Umbilical cord (tissue), 2 donors: Measurements from ENCODE around the gene REM1. TPM values are rescaled to one million over a fixed set of nuclear protein-coding genes. Genes with fewer than 3 reads are reported as not detected.
"Not testable (repeated sequence)": the region's sequence is repeated elsewhere in the genome, so short reads cannot be mapped to it uniquely, and the experiment has no call there.

Source experiments
- DNase-seq: peaks from one replicate; pipeline ENCODE4 v3.0.0-alpha.2; 2015; ENCODE audit warnings: low spot score
- total RNA-seq: library from RNA; depleted of rRNA; stranded (reverse); fragments of >200 nt; gene quantifications from one replicate; pipeline ENCODE4 v1.2.3, GENCODE V29; 2014; ENCODE audit warnings: low replicate concordance; ENCODE audit not compliant: insufficient read depth

REM1 gene
- total RNA-seq, 1 donor from 2014 or later = not detected

DNA sequence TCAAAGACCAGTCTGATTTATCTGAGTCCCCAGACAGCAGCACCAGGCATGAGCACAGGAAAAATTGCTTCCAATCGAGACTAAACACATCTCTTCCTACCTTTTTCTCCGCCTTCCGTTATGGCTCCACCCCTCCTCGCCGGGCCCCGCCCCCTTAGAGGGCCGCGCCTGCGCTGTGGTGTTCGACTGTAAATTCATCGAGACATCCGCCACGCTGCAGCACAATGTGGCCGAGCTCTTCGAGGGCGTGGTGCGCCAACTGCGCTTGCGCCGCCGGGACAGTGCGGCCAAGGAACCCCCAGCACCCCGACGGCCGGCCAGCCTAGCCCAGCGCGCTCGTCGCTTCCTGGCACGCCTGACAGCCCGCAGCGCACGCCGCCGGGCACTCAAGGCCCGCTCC lies 8.9 kb downstream of the REM1 start:
- no peak for DNase-seq

DNA sequence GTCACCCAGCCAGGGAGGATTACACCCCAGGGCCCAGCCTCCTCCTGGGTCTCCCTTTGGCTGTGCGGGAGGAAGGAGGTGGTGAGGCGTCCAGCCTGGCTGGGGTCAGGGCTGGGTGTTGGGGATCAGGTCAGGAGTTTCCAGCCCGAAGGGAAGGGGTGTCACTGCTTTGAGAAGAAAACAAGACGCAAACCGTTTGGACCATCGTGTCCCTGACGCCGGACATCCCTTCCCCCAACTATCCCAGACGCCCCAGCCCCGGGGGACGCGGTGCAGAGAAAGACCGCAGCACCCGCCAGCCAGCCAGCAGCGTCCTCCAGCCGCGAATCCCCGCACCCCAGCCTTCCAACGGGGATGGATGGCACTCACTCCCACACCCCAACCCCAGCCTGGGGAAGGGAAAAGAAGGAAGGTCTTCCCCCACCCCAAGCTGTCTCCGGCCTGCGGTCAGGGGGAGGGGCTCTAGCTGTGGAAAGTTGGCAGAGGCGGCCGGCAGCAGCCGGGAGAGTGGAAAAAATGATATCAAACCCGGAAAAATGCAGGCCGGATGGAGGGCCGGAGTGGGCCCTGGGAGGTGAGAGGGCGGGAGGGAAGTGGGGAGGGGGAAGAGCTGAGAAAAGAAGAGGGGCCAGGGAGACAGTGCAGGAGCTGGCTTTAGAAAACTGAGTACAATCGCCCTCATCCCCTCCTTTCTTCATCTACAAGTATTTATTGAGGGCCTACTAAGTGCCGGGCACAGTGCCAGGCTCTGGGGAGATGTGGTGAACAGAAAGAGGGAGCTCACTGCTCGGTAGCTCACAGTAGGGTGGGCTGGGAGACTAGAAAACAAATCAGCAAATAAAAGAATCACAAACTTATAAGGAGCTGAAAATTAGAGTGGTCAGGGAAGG lies 10.6 kb downstream of the REM1 start:
- peak; percentile 80 for DNase-seq

DNA sequence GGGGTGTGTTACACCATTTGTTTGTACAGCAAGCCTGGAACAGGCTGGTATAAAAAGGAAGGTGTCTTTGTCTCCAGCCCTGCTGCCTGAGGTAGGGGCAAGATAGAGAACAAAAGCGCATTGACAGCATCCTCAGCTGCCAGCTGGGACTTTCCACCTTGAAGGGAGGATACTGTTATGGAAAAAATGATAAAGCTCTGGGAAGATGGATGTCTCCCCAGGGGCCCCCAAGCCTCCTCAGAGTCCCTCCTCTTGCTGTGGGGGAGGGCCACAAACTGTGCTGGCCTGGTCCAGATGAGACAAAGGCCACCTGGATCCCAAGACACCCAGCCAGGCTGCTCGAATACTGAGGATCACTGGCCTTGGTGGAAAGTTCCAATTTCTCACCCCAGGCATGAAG lies 13.0 kb downstream of the REM1 start:
- DNase-seq = no peak

DNA sequence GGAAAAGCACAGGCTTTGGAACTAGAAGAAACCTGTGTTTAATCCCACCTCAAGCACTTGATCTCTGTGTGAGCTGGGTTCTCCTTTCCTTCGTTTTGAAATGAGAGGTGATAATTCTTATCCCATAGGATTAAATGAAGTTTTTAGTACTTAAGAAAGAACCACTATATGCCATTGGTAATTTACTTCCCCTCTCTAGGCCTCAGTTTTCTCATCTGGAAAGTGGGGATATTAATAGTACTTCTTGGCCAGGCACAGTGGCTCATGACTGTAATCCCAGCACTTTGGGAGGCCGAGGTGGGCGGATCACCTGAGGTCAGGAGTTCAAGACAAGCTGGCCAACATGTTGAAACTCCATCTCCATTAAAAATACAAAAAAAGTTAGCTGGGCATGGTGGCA lies 14.1 kb downstream of the REM1 start:
- no peak for DNase-seq

DNA sequence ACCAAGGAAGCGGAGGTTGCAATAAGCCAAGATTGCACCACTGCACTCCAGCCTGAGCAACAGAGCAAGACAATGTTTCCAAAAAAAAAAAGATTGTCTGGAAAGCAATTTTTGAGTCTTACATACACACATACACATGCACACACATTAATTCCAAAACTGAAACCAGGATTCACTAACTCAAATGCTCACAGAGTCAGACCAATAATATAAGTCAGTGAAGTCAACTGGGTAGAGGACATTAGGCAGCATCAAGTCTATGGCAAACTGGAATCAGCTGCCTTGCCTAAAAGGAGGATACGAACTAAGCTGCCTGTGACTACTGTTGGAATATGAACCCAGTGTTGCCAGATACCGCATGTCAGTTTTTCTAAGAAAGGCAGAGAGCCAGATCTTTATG lies 15.7 kb downstream of the REM1 start:
- DNase-seq = no peak

DNA sequence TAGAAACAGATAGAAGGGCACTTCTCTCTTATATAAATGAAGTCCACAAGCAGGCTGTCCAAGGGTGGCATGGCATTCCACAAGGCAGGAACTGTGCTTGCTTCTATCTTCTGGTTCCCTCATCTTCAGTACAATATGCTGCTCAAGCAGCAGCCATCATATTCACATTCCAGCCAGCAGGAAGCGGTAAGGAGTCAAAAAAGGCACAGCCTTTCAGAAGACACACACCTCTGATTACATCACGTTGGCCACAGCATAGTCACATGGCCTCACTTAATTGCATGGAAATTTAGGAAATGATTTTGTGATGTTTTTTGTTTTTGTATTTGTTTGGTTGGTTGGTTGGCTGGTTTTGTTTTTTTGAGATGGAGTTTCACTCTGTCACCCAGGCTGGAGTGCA lies 19.0 kb downstream of the REM1 start:
- DNase-seq = no peak

DNA sequence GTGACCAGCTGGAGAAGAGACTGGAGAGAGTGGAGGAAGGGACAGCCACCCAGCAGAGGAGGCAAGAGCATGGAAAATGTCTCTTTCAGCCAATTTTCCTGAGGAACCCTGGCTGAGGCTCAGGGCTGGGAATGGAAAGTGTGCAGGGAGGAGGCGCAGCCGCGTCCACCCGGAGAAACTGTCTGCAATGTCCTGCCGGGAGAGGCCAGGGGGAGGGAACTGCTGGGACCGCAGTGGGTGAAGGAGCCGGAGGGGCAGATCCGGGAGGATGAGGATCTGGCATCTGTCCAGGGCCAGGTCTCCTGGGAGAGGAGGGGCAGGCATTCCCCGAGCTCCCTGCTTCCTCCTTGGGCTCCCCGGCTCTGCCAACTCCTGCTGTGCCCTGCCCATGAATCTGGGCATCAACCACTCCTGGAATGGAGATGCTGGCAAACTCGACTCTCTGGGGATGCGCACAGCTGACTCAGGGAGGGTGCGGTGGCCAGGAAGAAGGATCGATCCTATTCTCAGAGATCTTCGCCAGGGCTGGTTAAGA lies 21.7 kb downstream of the REM1 start:
- DNase-seq = peak; percentile 86

DNA sequence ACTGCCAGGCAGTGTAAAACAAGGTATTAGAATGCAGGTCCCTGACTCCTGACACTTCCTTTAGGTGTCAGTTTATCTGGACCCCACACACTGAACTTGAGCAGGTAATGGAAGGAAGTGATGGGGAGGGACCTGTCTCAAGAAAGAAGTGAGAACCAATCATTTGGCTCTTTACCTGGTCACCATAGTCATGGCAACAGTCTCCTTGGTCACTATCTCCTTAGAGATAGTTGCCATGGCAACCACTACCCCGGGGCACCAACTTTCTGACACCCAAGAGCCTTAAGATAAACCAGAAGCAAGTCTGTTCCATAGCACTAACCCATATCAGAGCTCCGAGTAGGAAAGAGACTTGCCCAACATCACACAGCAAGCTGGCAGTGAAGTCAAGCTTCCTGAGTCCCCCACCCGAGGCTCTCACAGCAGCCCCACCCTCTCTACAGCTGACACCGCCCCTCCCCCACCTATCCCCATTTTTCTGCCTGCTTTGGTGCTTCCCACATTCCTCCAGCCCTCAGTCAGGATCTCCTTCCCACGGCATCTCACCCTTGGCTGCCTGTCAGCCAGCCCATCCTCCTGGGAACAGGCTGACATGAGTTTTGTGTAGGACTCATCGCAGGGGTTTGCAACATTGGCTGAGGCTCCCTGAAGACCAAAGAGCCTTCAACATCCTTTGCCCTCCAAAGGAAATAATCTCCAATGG lies 22.9 kb downstream of the REM1 start:
- no peak for DNase-seq

DNA sequence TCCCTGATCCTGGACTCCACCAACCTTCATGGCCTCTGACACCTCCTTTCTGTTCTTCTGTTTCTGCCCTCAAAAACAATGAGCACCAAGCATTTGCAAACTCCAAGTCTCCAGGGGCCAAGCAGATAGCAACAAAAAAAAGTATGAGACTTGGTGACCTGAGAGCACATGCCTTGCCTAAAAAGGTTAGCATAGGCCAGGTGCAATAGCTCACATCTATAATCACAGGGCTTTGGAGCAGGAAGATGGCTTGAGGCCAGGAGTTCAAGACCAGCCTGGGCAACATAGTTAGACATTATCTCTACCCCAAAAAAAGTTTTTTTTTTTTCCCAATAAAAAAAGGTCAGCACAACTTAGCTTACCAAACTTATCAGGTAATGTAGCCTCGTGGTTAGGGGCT lies 25.4 kb downstream of the REM1 start:
- DNase-seq = no peak

DNA sequence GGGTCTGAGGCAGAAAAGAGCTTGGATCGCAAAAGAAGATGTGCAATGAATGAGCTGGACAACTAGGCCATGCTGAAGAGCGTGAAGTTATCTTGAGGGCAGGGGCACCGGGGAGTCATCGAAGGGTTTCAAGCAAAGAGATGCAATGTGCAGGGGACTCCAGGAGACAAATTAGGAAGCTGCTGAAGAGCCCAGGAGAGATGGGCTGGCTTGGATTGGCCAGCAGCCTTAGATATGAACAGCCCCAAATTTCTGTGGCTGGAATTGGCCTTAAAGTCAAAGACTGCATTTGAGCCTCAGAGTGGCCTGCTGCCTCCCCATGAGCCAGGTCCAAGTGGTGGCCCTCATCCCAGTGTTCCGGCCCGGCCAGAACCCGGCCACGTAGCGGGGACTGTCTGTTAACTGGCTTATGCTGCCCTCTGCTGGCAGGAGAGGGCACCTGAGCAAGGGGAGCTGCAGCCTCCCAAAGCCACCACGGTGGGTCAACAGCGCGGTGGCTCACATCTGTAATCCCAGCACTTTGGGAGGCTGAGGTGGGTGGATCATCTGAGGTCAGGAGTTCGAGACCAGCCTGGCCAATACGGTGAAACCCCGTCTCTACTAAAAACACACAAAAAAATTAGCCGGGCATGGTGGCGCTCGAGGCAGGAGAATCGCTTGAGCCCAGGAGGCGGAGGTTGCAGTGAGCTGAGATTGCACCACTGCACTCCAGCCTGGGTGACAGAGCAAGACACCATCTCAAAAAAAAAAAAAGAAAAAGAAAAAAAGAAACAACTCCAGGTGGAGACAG lies 28.0 kb downstream of the REM1 start:
- DNase-seq = peak; percentile 81

DNA sequence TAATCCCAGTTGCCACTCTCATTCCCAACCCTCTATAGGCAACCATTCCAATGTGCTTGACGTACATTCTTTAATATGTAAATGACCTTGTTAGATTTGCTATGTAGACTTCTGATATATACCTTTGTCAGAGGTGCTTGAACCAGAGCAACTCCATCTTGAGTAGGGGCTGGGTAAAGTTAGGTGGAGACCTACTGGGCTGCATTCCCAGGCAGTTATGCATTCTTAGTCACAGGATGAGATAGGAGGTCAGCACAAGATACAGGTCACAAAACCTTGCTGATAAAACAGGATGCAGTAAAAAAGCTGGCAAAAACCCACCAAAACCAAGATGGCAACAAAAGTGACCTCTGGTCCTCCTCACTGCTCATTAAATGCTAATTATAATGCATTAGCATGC lies 30.8 kb downstream of the REM1 start:
- DNase-seq = no peak

DNA sequence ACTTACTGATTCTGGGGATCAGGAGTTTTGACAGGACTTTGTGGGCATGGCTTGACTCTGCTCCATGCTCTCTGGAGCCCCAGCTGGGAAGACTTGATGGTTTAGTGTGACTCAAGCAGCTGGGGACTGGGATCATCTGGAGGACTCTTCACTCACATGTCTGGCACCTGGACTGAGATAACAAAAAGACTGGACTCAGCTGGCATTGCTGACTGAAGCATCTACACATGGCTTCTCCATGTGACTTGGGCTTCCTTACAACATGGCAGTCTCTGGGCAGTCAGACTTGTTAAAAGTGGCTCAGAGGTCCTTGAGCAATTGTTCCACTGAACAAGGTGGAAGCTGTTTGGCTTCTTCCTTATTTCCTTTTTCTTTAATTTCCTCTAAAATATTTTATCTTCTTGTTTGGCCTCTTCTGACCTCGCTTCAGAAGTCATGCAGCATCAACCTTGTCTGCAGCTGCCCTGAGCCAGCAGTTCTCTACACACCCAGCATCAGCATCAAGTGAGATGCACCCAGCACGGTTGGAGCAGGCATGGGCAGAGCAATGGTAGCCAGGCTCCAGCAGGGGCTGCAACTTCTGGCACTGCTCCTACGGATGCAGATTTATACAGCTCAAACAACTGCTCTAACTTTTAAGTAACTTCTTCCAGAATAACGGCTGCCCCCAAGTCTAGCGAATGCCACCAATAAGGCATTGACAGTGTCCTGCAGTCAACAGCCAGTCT lies 33.6 kb downstream of the REM1 start:
- no peak for DNase-seq

DNA sequence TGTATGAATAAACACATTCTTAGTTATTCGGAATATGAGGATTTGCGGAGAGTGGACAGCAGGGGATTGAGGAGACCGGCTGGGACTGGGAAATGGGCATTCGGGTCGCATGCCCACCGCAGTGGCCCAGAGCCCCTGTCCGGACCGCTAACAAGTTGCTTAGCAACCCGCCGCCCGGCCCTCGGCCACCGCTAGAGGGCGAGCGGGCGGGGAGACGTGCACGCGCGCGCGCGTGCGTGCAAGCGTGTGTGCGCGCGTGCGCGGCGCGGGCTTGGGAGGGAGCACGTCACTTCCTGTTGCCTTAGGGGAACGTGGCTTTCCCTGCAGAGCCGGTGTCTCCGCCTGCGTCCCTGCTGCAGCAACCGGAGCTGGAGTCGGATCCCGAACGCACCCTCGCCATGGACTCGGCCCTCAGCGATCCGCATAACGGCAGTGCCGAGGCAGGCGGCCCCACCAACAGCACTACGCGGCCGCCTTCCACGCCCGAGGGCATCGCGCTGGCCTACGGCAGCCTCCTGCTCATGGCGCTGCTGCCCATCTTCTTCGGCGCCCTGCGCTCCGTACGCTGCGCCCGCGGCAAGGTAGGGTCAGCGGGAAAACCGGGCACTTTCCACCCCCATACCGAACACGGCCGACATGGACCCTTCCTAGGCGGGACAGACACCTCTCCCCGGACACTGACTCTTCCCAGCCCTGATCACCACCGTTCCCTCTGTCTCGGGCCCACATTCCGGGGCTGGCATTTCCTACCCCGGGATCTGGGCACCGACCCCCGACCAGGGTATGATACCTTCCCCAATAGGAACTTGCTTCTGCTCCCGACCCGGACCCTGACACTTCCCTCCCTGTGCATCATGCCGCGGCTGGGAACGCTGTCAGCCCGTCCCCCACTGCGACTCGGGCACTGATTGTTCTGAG lies 39.3 kb downstream of the REM1 start, which contains the start of gene HM13:
Gene HM13 (plus strand): TSS at position 289 of the 918 bp plus-strand sequence. CDS start 110 bp downstream, at position 399.
- peak; percentile 94 for DNase-seq

DNA sequence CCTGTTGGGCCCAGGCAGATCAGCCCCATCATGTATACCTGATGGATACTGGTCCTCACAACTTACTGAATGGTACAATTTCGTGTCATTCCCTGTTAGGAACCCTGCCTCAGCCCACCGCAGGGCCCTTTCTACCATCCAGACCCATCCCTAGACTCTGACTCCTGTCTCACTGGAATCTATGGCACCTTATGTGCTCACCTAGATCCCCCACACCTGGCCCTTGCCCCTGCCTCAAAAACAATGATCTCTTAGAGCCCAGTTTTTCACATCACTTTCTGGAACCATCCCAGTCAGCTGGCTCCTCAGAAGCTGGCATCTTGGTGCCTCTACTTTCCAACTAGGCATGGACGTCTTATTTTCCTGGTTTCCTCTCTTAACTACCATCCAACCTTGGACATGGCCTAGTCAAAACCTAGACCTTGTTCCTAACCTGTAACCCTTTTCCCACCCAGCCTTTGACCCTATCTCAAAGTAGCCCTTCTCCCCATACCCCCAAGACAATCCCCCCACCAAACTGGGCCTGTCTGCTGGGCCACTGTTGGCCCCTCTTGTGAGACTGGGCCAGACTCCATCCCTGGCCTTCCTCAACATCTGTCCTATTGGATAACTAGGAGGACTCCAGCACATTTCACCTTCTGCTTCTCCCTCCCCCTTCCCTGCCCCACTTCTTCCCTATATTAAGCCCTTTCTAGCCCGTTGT lies 40.1 kb downstream of the REM1 start:
- DNase-seq = no peak

DNA sequence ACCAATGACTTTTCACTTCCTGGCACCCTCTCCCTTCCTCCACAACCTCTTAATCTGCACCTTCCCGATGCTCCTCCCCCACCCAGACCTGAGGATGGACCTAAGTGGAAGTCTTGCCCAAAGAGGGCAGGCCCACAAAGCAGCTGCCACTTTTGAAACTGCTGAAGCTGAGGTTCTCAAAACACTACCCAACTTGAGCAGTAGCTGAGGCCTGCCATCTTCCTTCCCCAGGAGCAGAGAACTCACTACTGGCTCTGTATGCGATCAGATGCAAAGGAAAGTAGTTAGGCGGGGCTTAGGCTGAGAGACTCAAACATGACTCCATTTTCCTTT lies 40.7 kb downstream of the REM1 start:
- DNase-seq = no peak

DNA sequence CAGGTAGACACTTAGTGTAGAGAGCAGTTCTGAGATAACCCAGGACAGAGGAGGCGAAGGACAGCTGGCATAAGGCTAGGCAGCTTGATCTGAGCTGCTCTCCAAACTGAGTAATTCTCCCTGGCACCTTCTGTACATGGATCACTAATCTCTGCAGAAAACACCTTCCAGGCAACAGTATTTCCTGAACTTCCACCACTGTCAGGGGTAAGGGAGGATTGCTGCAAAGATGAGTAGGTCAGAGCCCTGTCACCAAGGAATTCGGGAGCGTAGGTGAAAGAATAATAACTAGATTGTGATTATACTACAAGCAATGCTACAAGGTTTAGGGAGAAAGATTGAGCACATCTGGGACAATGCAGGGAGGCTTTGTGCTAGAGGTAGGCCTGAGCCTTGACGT lies 41.1 kb downstream of the REM1 start:
- no peak for DNase-seq

DNA sequence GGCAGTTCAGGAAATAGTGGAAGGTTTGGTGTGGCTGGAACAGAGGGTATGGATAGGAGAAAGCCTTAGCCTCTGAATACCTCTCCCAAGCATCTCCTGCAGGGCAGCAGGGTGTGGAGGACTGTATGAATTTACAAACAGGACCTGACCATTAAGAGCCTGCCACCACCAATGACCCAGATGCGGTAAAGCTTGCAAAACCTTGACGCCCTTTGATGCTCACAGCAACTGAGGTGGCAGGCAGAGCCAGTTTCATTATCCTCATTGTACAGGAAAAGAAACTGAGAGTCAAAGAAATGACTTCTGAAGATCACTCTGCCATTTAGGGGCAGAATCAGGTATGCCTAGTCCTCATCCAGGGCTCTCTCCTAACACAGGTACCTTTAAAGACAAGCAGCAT lies 41.6 kb downstream of the REM1 start:
- DNase-seq = no peak

DNA sequence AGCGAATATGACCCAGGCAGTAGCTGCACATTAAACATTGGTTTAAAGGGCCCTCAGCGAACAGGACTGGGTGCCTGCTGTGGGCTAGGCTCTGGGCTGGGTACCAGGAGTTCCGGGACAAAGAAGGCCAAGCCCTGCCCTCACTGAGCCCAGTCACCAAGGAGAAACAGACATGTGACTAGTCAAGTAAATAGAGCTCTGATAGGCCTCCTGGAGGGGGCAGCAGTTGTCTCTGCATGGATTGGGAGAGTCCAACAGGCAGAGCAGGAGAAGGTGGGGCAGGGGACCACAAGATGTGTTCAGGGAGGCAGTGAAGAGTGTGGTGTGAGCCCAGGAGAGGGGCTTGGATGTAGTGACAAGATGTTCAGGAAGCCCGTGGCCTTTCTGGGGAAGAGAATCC lies 42.3 kb downstream of the REM1 start:
- DNase-seq = no peak

DNA sequence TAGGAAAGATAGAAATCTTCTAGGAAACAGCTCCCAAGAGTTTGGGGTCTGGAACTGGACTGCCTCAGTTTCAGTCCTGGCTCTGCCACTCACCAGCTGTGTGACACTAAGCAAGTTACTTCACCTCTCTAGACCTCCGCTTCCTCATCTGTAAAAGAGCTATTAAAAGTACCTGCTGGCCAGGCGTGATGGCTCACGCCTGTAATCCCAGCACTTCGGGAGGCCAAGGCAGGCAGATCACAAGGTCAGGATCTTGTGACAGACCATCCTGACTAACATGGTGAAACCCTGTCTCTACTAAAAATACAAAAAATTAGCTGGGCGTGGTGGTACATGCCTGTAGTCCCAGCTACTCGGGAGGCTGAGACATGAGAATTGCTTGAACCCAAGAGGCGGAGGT lies 46.2 kb downstream of the REM1 start:
- not testable (repeated sequence) for DNase-seq

DNA sequence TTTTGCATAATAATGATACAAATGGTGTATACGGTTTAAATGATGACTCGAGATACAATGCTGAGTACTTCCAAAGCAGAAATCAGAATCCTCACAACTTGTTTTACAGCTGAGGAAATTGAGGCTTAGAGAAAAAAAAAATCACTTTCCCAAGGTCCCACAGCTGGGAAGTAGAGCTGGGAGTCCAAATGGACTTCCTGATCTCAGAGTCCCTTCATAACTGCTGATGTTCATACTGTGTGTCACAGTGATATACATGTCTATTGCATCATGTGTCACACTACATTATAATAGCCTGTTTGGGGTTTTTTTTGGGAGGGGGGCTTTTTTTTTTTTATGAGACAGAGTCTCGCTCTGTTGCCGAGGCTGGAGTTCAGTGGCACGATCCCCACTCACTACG lies 47.6 kb downstream of the REM1 start:
- no peak for DNase-seq
